HG02943 (cell line): Measurements from ENCODE around the gene CCR8.
A peak's percentile ranks its signal among the peaks of the same experiment; 100 is the strongest.
"Not testable (repeated sequence)": the region's sequence is repeated elsewhere in the genome, so short reads cannot be mapped to it uniquely, and the experiment has no call there.

Experiments
- ATAC-seq: cut with Tn5 transposase; IDR thresholded peaks from one replicate; pipeline ENCODE4 v1.9.1; 2021; ENCODE audit warnings: mild to moderate bottlenecking, low read depth, moderate library complexity; ENCODE audit not compliant: unreplicated experiment

CCR8 gene

GRCh38 chr3:39344746-39345344, 15.3 kb downstream of the CCR8 start:
- no peak for ATAC-seq

- ATAC-seq, result peak; percentile 75
Measured at GRCh38 chr3:39346785-39347585, 17.5 kb downstream of the CCR8 start.

GRCh38 chr3:39347586-39347876, 18.0 kb downstream of the CCR8 start:
- ATAC-seq, result no peak

- ATAC-seq, result no peak
Measured at GRCh38 chr3:39349080-39349479, 19.6 kb downstream of the CCR8 start.

- no peak for ATAC-seq
Measured at GRCh38 chr3:39350714-39351113, 21.2 kb downstream of the CCR8 start.

DNA sequence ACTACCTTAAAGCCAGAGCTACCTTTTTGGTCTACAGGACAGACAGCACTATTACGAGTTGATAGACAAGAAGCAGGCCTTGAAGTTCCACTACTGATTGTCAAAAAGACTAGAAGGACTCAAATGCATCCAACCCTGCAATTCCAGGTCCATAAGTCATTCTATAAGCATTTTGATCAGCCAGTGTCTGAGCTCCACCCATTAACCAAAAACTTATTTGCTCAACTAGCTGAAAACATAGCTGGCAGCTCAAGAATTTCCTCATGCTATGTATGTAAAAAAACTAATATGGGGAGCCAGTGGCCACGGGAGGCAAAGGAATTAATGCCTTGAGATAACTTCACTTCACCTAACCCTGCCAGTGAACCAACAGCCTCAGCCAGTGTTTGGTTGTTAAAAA, 21.6 kb downstream of the CCR8 start:
- not testable (repeated sequence) for ATAC-seq

DNA sequence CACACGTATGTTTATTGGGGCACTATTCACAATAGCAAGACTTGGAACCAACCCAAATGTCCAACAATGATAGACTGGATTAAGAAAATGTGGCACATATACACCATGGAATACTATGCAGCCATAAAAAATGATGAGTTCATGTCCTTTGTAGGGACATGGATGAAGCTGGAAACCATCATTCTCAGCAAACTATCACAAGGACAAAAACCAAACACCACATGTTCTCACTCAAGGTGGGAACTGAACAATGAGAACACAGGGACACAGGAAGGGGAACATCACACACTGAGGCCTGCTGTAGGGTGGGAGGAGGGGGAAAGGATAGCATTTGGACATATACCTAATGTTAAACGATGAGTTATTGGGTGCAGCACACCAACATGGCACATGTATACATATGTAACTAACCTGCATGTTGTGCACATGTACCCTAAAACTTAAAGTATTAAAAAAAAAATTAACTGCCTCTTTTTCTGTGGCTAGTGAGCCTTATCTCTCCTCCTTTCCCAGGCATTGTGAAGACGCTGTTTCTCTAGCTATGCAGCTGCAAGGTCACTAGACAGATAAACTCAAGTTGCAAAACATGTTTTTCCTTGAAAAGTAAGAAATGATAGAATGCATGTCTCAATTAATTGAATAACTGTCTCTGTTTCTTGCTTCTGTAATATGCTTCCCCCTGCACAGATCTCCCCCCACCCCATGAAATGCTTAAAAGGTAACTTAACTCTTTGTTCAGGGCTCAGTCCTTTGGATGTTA, 23.8 kb downstream of the CCR8 start:
- ATAC-seq, result not testable (repeated sequence)

- no peak for ATAC-seq
Measured at GRCh38 chr3:39358333-39358732, 28.8 kb downstream of the CCR8 start.

GRCh38 chr3:39361252-39361927, 31.9 kb downstream of the CCR8 start:
- no peak for ATAC-seq

- ATAC-seq, result no peak
Measured at GRCh38 chr3:39362192-39362591, 32.7 kb downstream of the CCR8 start.

GRCh38 chr3:39362812-39363211, 33.3 kb downstream of the CCR8 start:
- ATAC-seq, result no peak

DNA sequence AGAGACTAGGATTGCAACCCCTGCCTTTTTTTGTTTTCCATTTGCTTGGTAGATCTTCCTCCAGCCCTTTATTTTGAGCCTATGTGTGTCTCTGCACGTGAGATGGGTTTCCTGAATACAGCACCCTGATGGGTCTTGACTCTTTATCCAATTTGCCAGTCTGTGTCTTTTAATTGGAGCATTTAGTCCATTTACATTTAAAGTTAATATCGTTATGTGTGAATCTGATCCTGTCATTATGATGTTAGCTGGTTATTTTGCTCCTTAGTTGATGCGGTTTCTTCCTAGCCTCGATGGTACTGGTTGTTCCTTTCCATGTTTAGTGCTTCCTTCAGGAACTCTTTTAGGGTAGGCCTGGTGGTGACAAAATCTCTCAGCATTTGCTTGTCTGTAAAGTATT, 40.9 kb downstream of the CCR8 start:
- not testable (repeated sequence) for ATAC-seq

DNA sequence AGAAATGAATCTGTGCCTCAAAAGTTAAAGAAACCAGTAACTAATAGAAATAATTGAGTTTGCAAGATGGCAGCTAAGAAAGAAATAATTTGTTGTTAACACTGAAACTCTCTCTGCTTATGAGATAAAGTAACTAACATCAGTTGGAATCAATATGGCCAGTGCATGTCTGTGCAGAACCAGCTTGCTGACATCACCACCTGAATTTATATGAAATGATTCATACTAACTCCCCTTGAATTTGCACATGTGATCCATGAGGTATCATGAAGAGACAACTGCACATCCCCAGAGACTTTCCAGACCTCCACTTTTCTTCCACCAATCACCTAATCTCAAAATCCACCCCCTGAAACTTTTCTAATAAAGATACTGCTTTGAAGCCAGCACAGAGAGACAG, 43.3 kb downstream of the CCR8 start:
- ATAC-seq, result no peak

DNA sequence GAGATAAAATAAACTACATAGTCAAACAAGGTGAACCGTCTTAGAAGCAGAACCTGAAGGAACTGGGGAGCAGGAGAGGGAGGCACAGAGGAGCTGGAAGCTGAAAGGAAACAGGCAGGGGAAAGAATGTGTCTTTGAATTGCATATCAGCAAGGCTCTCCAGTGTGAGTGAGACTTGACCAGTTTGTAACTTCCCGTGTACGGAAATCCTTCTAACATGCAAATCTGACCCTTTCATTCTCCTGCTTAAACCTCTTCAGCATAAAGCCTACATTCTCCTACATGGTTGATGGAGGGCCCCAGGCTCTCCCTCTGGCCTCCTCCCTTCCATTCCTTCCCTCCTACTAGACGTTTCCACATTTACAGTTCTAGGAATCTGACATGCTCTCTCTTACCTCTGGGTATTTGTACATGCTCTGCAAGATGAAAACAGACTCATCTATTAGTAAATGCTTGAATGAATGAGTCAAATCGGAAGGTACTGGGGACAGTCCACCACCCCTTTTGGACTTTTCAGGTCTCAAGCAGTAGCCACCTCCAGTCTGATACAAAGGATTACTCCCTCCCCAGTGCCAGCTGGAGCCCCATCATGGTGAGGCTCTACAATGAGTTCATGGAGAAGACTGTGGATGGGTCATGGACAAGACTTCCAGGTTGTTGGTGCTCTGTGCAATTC, 47.6 kb downstream of the CCR8 start:
- ATAC-seq, result no peak

DNA sequence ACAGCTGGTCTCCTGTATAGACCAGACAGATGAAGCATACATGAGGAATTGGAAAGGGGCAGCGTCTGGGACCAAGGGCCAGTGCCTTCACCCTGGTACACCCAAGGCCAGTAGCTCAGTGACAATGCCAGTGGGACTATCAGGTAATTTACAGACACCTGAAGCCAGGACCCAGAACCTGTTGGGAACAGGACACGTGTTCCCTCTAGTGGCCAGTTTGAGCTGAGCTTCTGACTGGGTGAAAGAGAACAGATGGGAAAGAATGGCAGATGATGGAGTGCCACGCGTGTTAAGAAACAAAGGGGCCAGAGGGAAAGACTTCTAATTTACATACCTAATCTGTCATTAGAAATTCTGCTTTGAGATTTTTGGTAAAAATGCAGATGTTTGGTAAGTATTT, 48.6 kb downstream of the CCR8 start:
- ATAC-seq, result peak; percentile 72

- ATAC-seq, result no peak
Measured at GRCh38 chr3:39378957-39379777, 49.7 kb downstream of the CCR8 start.

DNA sequence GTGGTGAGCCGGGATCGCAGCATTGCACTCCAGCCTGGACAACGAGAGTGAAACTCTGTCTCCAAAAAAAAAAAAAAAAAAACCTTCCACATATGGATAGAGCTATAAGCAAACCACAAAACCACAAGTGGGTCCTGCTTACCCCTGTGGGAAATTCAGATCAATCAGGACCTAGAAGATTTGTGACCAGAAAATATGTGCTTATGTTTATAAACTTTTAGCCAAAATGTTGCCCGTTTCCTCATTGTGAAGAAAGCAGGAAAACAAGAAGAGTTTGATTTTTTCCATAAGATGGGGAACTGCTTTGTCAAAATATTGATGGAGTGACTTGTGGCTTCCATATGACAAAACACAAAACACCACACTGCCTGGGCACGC, 50.3 kb downstream of the CCR8 start:
- ATAC-seq, result no peak

- no peak for ATAC-seq
Measured at GRCh38 chr3:39381432-39381831, 51.9 kb downstream of the CCR8 start.
